ENCODE measurements around the gene NEDD9. TPM values are rescaled to one million over a fixed set of nuclear protein-coding genes. Genes with fewer than 3 reads are reported as not detected.

Gene NEDD9
- total and polyA plus RNA-seq, 2 of the 13 experiments (the other 11 are each of a cell fraction or from before 2014, with no cell fraction given): 27.1 to 389 TPM

- no peak for TF ChIP-seq CBX2 (IDR thresholded peaks at IDR 0.05; ENCODE audit: low read depth, low read length)
- no peak for TF ChIP-seq CBX2 (CRISPR knock-in tag; IDR thresholded peaks at IDR 0.05; ENCODE audit: low read depth)
- TF ChIP-seq ZNF556 (CRISPR knock-in tag; IDR thresholded peaks at IDR 0.05; ENCODE audit: borderline replicate concordance): no peak
- TF ChIP-seq ZNF646 (CRISPR knock-in tag; IDR thresholded peaks at IDR 0.05): no peak
- TF ChIP-seq TAF1 (CRISPR knock-in tag; IDR thresholded peaks at IDR 0.05): peak; percentile 27; the same call in 1 of the 2 replicates
- no peak for TF ChIP-seq CREB3 (CRISPR knock-in tag; IDR thresholded peaks at IDR 0.05)
- TF ChIP-seq PAF1 (CRISPR knock-in tag; IDR thresholded peaks at IDR 0.05): no peak
- no peak for TF ChIP-seq ZNF83 (CRISPR knock-in tag; IDR thresholded peaks at IDR 0.05; ENCODE audit: borderline replicate concordance)
- no peak for TF ChIP-seq HBP1 (CRISPR knock-in tag; IDR thresholded peaks at IDR 0.05; ENCODE audit: low read depth)
- peak; percentile 40 for TF ChIP-seq ZMYM4 (CRISPR knock-in tag; IDR thresholded peaks at IDR 0.05)
- TF ChIP-seq ZNF550 (CRISPR knock-in tag; IDR thresholded peaks at IDR 0.05; ENCODE audit: borderline replicate concordance): no peak
- TF ChIP-seq IRX3 (CRISPR knock-in tag; IDR thresholded peaks at IDR 0.05; ENCODE audit: borderline replicate concordance, low read depth): no peak
- TF ChIP-seq ZNF503 (CRISPR knock-in tag; IDR thresholded peaks at IDR 0.05): 0 out of 2 replicates have a peak, but pooled peaks have one; percentile 39
- TF ChIP-seq ZNF724P (CRISPR knock-in tag; IDR thresholded peaks at IDR 0.05; ENCODE audit: borderline replicate concordance): no peak
- TF ChIP-seq HMG20B (CRISPR knock-in tag; conservative IDR thresholded peaks at IDR 0.05): no peak
- no peak for TF ChIP-seq CHD2 (IDR thresholded peaks at IDR 0.05; ENCODE audit: low read depth, low read length)
- no peak for TF ChIP-seq SOX13 (IDR thresholded peaks at IDR 0.05)
- no peak for TF ChIP-seq SOX13 (CRISPR knock-in tag; conservative IDR thresholded peaks at IDR 0.05 in 1 of 2, IDR thresholded peaks at IDR 0.05 in 1 of 2)
- TF ChIP-seq TCF12 (IDR thresholded peaks at IDR 0.05): no peak
- TF ChIP-seq TCF12 (CRISPR knock-in tag; IDR thresholded peaks at IDR 0.05): no peak
These were observed 3.4 kb downstream of the NEDD9 start (continued) for GRCh38 chr6:11228935-11229654.

Measured in HepG2 (cell line).